Omental fat pad (tissue), 4 donors: ENCODE data around the gene OSMR. TPM values are rescaled to one million over a fixed set of nuclear protein-coding genes. Genes with fewer than 3 reads are reported as not detected.

Source experiments
- ATAC-seq: fragments of 150-250 bp; one replicate; pipeline ENCODE4 v1.9.1; 2016; ENCODE audit warnings: mild to moderate bottlenecking, moderate library complexity; ENCODE audit not compliant: low FRiP score
- DNase-seq: peaks from one replicate; pipeline ENCODE4 v3.0.0-alpha.2; 2019; ENCODE audit warnings: low spot score
- total RNA-seq, 4 donors: library from RNA; depleted of rRNA; stranded (reverse); fragments of >200 nt; gene quantifications; one replicate each; pipeline ENCODE4 v1.1.0, GENCODE V29; 2016
- TF ChIP-seq, protein P1 (sequence below), 3 donors: fragments of 450-650 bp; IDR thresholded peaks; one replicate each; pipeline ENCODE4 v1.5.1; 2016 to 2017; ENCODE audit warnings: antibody characterized with exemption in 3 of 3, mild to moderate bottlenecking in 3 of 3, moderate library complexity in 2 of 3

OSMR gene
- total RNA-seq, 4 donors from 2014 or later = 51.7 to 180 (median 108) TPM

DNA sequence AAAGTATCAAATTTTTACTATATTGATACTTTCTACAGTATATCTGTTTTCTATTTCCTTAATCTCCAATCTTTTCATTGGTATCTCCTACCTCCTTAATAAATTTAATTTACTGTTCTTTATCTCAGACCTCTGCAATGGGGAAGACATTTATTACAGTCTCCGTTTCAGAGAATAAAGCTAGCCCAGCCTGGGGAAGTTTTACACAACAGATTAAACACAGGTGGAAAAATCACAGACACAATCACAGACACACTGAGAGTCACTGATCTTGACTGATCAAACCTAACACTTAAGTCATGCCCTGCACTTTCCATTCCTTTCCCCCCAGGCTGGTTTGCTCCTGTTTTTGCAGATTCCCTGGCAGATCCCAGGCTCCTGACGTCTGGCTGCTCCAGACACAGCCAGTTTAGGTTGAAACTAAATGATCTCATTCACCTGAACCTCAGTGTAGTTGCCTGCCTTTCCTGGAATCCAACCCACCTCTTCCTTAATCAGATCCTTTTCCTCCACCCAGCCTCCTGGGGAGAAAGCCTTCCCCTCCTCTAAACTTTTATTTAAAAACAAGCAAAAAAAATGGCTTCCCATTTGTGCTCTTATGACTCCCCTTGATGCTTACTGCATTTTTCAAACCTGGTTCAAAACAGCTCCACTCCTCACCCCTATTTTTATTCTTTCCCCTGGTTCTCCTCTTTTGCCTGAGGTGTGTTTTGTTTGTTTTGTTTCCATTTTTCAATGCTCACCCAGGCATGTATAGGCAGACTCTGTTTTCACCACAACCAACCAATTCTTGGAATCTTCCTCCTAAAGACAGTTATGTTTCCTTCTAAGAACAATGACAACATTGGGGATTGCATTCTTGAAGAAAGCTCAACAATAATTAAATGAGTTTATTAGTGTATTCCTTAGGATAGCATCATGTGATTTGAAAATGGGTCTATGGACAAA is 29.5 kb upstream of the OSMR start:
- ATAC-seq (no peak), DNase-seq (no peak)
- TF ChIP-seq, protein P1, sequence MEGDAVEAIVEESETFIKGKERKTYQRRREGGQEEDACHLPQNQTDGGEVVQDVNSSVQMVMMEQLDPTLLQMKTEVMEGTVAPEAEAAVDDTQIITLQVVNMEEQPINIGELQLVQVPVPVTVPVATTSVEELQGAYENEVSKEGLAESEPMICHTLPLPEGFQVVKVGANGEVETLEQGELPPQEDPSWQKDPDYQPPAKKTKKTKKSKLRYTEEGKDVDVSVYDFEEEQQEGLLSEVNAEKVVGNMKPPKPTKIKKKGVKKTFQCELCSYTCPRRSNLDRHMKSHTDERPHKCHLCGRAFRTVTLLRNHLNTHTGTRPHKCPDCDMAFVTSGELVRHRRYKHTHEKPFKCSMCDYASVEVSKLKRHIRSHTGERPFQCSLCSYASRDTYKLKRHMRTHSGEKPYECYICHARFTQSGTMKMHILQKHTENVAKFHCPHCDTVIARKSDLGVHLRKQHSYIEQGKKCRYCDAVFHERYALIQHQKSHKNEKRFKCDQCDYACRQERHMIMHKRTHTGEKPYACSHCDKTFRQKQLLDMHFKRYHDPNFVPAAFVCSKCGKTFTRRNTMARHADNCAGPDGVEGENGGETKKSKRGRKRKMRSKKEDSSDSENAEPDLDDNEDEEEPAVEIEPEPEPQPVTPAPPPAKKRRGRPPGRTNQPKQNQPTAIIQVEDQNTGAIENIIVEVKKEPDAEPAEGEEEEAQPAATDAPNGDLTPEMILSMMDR (IDR thresholded peaks at IDR 0.05) = no peak

GRCh38 chr5:38821679-38822078 is 24.1 kb upstream of the OSMR start:
- DNase-seq (no peak), ATAC-seq (no peak)
- TF ChIP-seq, protein P1 (IDR thresholded peaks at IDR 0.05) = no peak

DNA sequence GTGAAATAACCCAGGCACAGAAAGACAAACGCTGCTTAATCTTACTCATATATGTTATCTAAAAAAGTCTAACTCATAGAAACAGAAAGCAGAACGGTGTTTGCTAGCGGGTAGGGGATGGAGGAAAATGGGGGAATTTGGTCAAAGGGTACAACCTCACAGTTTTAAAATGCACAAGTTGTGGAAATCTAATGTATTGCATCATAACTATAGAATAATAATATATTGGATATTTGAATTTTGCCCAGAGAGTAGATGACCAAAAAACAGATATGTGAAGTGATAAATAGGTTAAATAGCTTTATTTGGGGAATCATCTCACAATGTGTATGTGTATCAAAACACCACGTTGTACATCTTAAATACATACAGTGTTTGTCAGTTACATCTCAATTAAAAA is 22.3 kb upstream of the OSMR start:
- TF ChIP-seq, protein P1 (IDR thresholded peaks at IDR 0.05) = no peak
- no peak for DNase-seq
- no peak for ATAC-seq

- ATAC-seq (no peak), DNase-seq (no peak)
- TF ChIP-seq, protein P1 (IDR thresholded peaks at IDR 0.05) = no peak
These were observed 21.0 kb upstream of the OSMR start for GRCh38 chr5:38824821-38825220.

- ATAC-seq (no peak), DNase-seq (no peak)
- TF ChIP-seq, protein P1 (IDR thresholded peaks at IDR 0.05) = no peak
These were observed 20.3 kb upstream of the OSMR start for GRCh38 chr5:38825494-38825893.

DNA sequence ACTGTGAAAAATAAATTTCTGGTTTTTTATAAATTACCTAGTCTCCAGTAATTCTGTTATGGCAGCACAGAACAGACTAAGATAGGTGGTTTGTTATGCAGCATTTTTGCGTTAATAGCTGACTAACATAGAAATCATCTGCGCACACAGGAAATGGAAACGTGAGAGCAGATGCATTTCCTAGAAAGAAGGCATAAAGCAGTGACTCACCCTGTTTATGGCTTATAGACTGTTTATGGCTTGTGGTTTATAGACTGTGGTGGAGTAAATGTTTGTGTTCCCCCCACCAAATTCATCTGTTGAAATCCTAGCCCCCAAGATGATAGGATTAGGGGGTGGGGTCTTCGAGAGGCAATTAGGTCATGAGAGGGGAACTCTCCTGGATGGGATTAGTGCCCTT is 18.3 kb upstream of the OSMR start:
- TF ChIP-seq, protein P1 (IDR thresholded peaks at IDR 0.05) = no peak
- DNase-seq = no peak
- ATAC-seq = no peak
